A673 (cell line): ENCODE data around the gene SLC16A3. TPM values are rescaled to one million over a fixed set of nuclear protein-coding genes. Genes with fewer than 3 reads are reported as not detected.
A peak's percentile ranks its signal among the peaks of the same experiment; 100 is the strongest.

Source experiments
- BruUV-seq: library from RNA; stranded (reverse); fragments of 400-500 nt; replicated peaks from 2 replicates; lab custom pipeline; 2021; lab: Mats Ljungman, UMichigan
- CTCF ChIA-PET: fragments of 300-600 bp; sonication (Branson Sonifier 250); formaldehyde crosslinking; loops from one replicate; lab custom pipeline; 2022; ENCODE audit warnings: antibody characterized with exemption; lab: Charles Lee
- POLR2A ChIA-PET: fragments of 300-600 bp; sonication (Branson Sonifier 250); formaldehyde crosslinking; loops from one replicate; lab custom pipeline; 2022; ENCODE audit warnings: antibody characterized with exemption; ENCODE audit not compliant: low non-redundant PET; lab: Charles Lee
- DNase-seq: peaks from one replicate; pipeline ENCODE4 v3.0.0-alpha.2; 2015; ENCODE audit warnings: low spot score
- H3K27ac ChIP-seq: fragments of 200-600 bp; sonication (generic); 2 replicates; pipeline ENCODE4 v1.5.1; 2016; ENCODE audit warnings: mixed run types, low read depth, mild to moderate bottlenecking, mixed read lengths, antibody characterized with exemption, low read length; ENCODE audit not compliant: poor library complexity, severe bottlenecking
- H3K27me3 ChIP-seq: fragments of 200-600 bp; sonication (generic); replicated peaks from 2 replicates; pipeline ENCODE4 v1.6.1; 2017; ENCODE audit warnings: mixed run types, low read depth, mild to moderate bottlenecking, mixed read lengths, antibody characterized with exemption, low read length; ENCODE audit not compliant: insufficient read depth, poor library complexity
- H3K36me3 ChIP-seq: fragments of 200-600 bp; sonication (generic); 2 replicates; pipeline ENCODE4 v1.6.1; 2016; ENCODE audit warnings: mixed run types, mild to moderate bottlenecking, mixed read lengths, antibody characterized with exemption, low read length; ENCODE audit not compliant: insufficient read depth, poor library complexity, severe bottlenecking
- H3K4me1 ChIP-seq: fragments of 200-600 bp; sonication (generic); 2 replicates; pipeline ENCODE4 v1.6.1; 2017; ENCODE audit warnings: mixed run types, mild to moderate bottlenecking, mixed read lengths, antibody characterized with exemption, low read length; ENCODE audit not compliant: insufficient read depth, poor library complexity, severe bottlenecking
- H3K4me3 ChIP-seq: fragments of 200-600 bp; sonication (generic); 2 replicates; pipeline ENCODE4 v1.5.1; 2016; ENCODE audit warnings: low read depth, mixed run types, mild to moderate bottlenecking, mixed read lengths, low read length; ENCODE audit not compliant: poor library complexity, severe bottlenecking
- H3K9me3 ChIP-seq: fragments of 200-600 bp; sonication (generic); 2 replicates; pipeline ENCODE4 v1.6.1; 2016; ENCODE audit warnings: mixed run types, low read depth, mild to moderate bottlenecking, mixed read lengths, antibody characterized with exemption, low read length; ENCODE audit not compliant: poor library complexity, severe bottlenecking
- CTCF ChIP-seq: fragments of 300-800, 200-600 bp; sonication (generic); conservative IDR thresholded peaks from 2 replicates; pipeline ENCODE4 v1.5.1; 2017; ENCODE audit warnings: low read depth, mild to moderate bottlenecking, antibody characterized with exemption, low read length, moderate library complexity, mixed read lengths
- EZH2 ChIP-seq: fragments of 200-600 bp; sonication (generic); IDR thresholded peaks from 2 replicates; pipeline ENCODE4 v1.6.1; 2017; ENCODE audit warnings: borderline replicate concordance, low read depth, mild to moderate bottlenecking, mixed read lengths, antibody characterized with exemption, low read length; ENCODE audit not compliant: poor library complexity, severe bottlenecking
- intact Hi-C: fragments of 100-400 bp; cut with micrococcal nuclease; formaldehyde crosslinking; loops from one replicate; pipeline ENCODE4 v1.10.0; 2022; ENCODE audit not compliant: unreplicated experiment
- total RNA-seq: library from RNA; stranded (reverse); gene quantifications from 2 replicates; pipeline ENCODE4 v1.2.3, GENCODE V29; 2021

Gene SLC16A3
- total RNA-seq, 1 experiment from 2014 or later, result 0.97 TPM

DNA sequence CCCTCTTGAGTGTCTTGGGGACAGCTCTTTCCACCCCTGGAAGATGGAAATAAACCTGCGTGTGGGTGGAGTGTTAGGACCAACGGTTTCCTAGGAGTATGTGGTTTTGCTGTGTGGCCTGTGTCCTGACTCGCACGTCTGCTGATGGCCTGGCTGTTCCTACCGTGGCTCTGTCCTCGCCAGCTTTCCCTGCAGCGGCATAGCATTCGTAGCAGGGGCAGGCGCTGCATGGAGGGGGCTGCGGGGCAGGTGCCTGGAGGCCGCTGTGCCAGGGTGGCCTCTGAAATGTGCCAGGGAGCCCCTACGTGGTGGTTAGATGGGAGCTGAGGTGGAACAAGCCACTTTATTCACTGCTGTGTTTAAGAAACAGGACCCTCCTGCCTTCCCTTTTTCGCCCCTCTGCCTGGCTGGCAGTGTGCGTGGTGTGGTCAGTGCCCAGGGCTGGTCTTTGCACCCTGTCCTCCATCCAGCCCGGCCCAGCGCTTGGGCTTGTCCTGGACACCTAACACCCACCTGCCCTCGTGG is 10.6 kb downstream of the SLC16A3 start:
- peaks cover 23% of the 10 kb centered on the region for H3K36me3 ChIP-seq
- peaks cover 54% of the 10 kb centered on the region for H3K4me1 ChIP-seq
- H3K4me3 ChIP-seq, result no peak overlapping the region
- DNase-seq, result no peak
- H3K27ac ChIP-seq, result no peak overlapping the region
- H3K9me3 ChIP-seq, result no peaks in the 10 kb centered on the region
- TF ChIP-seq CTCF, result no peak
- TF ChIP-seq EZH2, result no peak
- intact Hi-C loops, result loop anchor here (2.0 kb wide), 1 partner anchor 59 kb away; no protein-coding TSS in a partner anchor
- H3K27me3 ChIP-seq, result no peaks in the 10 kb centered on the region
- BruUV-seq, result no TSS peak
- POLR2A ChIA-PET, result interaction anchor here (0.6 kb wide), 1 partner anchor 46 kb away, joined by 3 read pairs; no protein-coding TSS in a partner anchor
- CTCF ChIA-PET, result no interaction called here

GRCh38 chr17:82239926-82240505 is 11.2 kb downstream of the SLC16A3 start:
- Histone ChIP-seq H3K4me1 (peaks cover 59% of the 10 kb centered on the region), H3K9me3 (no peaks in the 10 kb centered on the region), H3K36me3 (peaks cover 29% of the 10 kb centered on the region), H3K27me3 (no peaks in the 10 kb centered on the region), H3K27ac (peak overlapping the region; percentile 37), H3K4me3 (no peak overlapping the region)
- BruUV-seq, result no TSS peak
- ChIA-PET CTCF (no interaction called here), POLR2A (no interaction called here)
- TF ChIP-seq CTCF (no peak), EZH2 (no peak)
- DNase-seq, result no peak
- intact Hi-C loops, result loop anchor here (2.0 to 10.0 kb wide), 2 partner anchors 59 to 175 kb away; partner anchors contain the start of genes HEXD and OGFOD3

DNA sequence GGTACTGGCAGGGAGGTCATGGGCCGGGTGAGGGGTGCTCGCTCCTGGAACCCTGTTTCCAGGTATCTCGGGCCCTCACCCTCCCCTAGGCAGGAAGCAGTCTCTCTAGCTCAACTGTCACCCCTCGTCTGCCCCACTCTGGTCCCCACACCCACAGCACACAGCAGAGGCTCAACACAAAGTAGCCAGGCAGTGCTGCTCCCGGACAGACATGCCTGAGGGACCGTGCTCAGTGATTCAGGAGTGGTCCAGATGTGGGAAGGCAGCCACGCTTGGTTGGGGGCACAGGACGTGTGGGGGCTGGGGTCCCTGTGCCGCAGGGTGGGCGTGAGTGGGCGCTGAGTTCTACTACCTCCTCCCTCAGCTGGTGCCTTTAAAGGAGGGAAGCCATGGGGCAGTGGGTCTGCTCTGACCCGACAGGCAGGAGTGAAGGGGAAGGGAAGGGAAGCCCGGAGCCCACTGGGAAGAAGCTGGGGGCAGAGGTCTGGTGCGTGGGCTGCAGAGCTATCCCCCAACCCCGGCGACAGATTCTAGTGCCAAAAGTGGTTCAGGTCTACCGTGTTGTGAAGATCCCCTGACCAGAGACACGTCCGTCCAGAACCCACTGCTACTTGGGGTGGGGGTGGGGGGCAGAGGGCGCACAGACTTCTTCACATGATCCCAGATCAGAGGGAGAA is 11.8 kb downstream of the SLC16A3 start:
- peak overlapping the region; percentile 37 for H3K27ac ChIP-seq
- intact Hi-C loops, result loop anchor here (10.0 kb wide), 1 partner anchor 174 kb away; the partner anchor contains the start of genes HEXD and OGFOD3
- CTCF ChIA-PET, result interaction anchor here (0.5 to 0.7 kb wide), 2 partner anchors 13 to 50 kb away, joined by 4 to 5 read pairs; no protein-coding TSS in a partner anchor
- H3K4me3 ChIP-seq, result no peak overlapping the region
- no peak for DNase-seq
- BruUV-seq, result no TSS peak
- no peaks in the 10 kb centered on the region for H3K27me3 ChIP-seq
- no peak for TF ChIP-seq EZH2
- TF ChIP-seq CTCF, result no peak
- peaks cover 63% of the 10 kb centered on the region for H3K4me1 ChIP-seq
- H3K36me3 ChIP-seq, result peaks cover 35% of the 10 kb centered on the region
- no peaks in the 10 kb centered on the region for H3K9me3 ChIP-seq
- POLR2A ChIA-PET, result interaction anchor here (0.6 kb wide), 1 partner anchor 277 kb away, joined by 16 read pairs; no protein-coding TSS in a partner anchor
